GM12878 (cell line): Measurements from ENCODE around the gene MACROD2. TPM values are rescaled to one million over a fixed set of nuclear protein-coding genes. Genes with fewer than 3 reads are reported as not detected.

Source experiments
- ATAC-seq: fragments of 200-7000 bp; cut with Tn5 transposase; 3 replicates; pipeline ENCODE4 v1.9.1; 2020; ENCODE audit warnings: mild to moderate bottlenecking, moderate library complexity
- BruUV-seq: library from RNA; stranded (reverse); fragments of 400-500 nt; replicated peaks from 2 replicates; lab custom pipeline; 2021; lab: Mats Ljungman, UMichigan
- CTCF ChIA-PET: fragments of 300-600 bp; sonication (Branson Sonifier 250); formaldehyde crosslinking; extraction: SDS; loops from one replicate; lab custom pipeline; 2021; ENCODE audit warnings: inconsistent platforms; lab: Yijun Ruan, JAX
- POLR2A ChIA-PET: fragments of 350-600 bp; formaldehyde crosslinking; extraction: SDS; loops from one replicate; lab custom pipeline; 2021; ENCODE audit warnings: inconsistent platforms; lab: Charles Lee
- RAD21 ChIA-PET: fragments of 300-600 bp; sonication (Branson Sonifier 250); formaldehyde crosslinking; loops from one replicate; lab custom pipeline; 2023; ENCODE audit warnings: antibody characterized with exemption; ENCODE audit not compliant: unreplicated experiment; lab: Charles Lee
- SMC1A ChIA-PET: fragments of 300-600 bp; sonication (Branson Sonifier 250); formaldehyde crosslinking; loops from one replicate; lab custom pipeline; 2023; ENCODE audit not compliant: unreplicated experiment, uncharacterized antibody; lab: Charles Lee
- DNase-seq: peaks from one replicate; pipeline ENCODE4 v3.0.0-alpha.2; 2011; ENCODE audit warnings: low read depth, low spot score
- FAIRE-seq: peaks from 3 replicates; lab custom pipeline; 2011; peaks lifted over from hg19 to GRCh38; lab: Jason Lieb, UNC
- H2AFZ ChIP-seq: 2 replicates; pipeline ENCODE4 v1.6.0; 2011; ENCODE audit warnings: low read depth, low read length, control low read depth; ENCODE audit not compliant: control insufficient read depth
- H3K27ac ChIP-seq: 2 replicates; pipeline ENCODE4 v1.5.1; 2011; ENCODE audit warnings: control low read depth; ENCODE audit not compliant: control insufficient read depth, insufficient read depth
- H3K27me3 ChIP-seq, 2 experiments: replicated peaks in 1 of 2; 2 replicates each; pipeline versions ENCODE4 v1.6.0 to v1.6.1; 2011; ENCODE audit warnings: low read length in 1 of 2; ENCODE audit not compliant: control insufficient read depth in 2 of 2, insufficient read depth in 2 of 2
- H3K36me3 ChIP-seq, 2 experiments: 2 replicates each; pipeline ENCODE4 v1.5.1; 2011; ENCODE audit warnings: low read length in 1 of 2; ENCODE audit not compliant: control insufficient read depth in 2 of 2, insufficient read depth in 2 of 2
- H3K4me1 ChIP-seq: 2 replicates; pipeline ENCODE4 v1.6.1; 2011; ENCODE audit warnings: mild to moderate bottlenecking, low read length, moderate library complexity, mixed read lengths; ENCODE audit not compliant: control insufficient read depth, insufficient read depth
- H3K4me2 ChIP-seq: 2 replicates; pipeline ENCODE4 v1.6.0; 2011; ENCODE audit warnings: control low read depth; ENCODE audit not compliant: control insufficient read depth, insufficient read depth
- H3K4me3 ChIP-seq: fragments of 200-600 bp; sonication (generic); 2 replicates; pipeline ENCODE4 v1.5.1; 2016
- H3K79me2 ChIP-seq: 2 replicates; pipeline ENCODE4 v1.6.0; 2011; ENCODE audit warnings: low read length; ENCODE audit not compliant: control insufficient read depth, insufficient read depth
- H3K9ac ChIP-seq: 2 replicates; pipeline ENCODE4 v1.8.0; 2011; ENCODE audit warnings: low read length, control low read depth, mixed read lengths; ENCODE audit not compliant: control insufficient read depth, insufficient read depth
- H3K9me3 ChIP-seq: replicated peaks from 3 replicates; pipeline ENCODE4 v1.5.1; 2011; ENCODE audit warnings: mild to moderate bottlenecking, low read length; ENCODE audit not compliant: control insufficient read depth, insufficient read depth
- H4K20me1 ChIP-seq: 2 replicates; pipeline ENCODE4 v1.6.0; 2011; ENCODE audit not compliant: control insufficient read depth, insufficient read depth
- CBX3 ChIP-seq: fragments of 200-600 bp; sonication (generic); IDR thresholded peaks from 2 replicates; pipeline ENCODE4 v1.6.1; 2016; ENCODE audit warnings: low read depth, borderline replicate concordance
- DPF2 ChIP-seq: fragments of 450-650 bp; IDR thresholded peaks from 2 replicates; pipeline ENCODE4 v1.6.1; 2017; ENCODE audit warnings: mild to moderate bottlenecking
- ESRRA ChIP-seq: IDR thresholded peaks from 2 replicates; pipeline ENCODE4 v1.6.1; 2012; ENCODE audit warnings: mild to moderate bottlenecking, low read length, improper control_type of control experiment
- FOXM1 ChIP-seq: IDR thresholded peaks from 2 replicates; pipeline ENCODE4 v1.6.1; 2012; ENCODE audit warnings: low read depth, mild to moderate bottlenecking, inconsistent platforms, low read length, moderate library complexity
- KDM1A ChIP-seq: fragments of 200-600 bp; sonication (generic); IDR thresholded peaks from 2 replicates; pipeline ENCODE4 v1.6.1; 2016; ENCODE audit warnings: borderline replicate concordance
- NBN ChIP-seq: fragments of 450-650 bp; IDR thresholded peaks from 2 replicates; pipeline ENCODE4 v1.6.1; 2016
- POLR2A ChIP-seq: IDR thresholded peaks from 2 replicates; pipeline ENCODE4 v1.6.1; 2011; ENCODE audit warnings: low read depth, mild to moderate bottlenecking, low read length
- POLR2AphosphoS2 ChIP-seq: IDR thresholded peaks from 2 replicates; pipeline ENCODE4 v1.6.1; 2011; ENCODE audit warnings: low read depth, mild to moderate bottlenecking, low read length, improper control_type of control experiment, moderate library complexity
- RAD21 ChIP-seq: IDR thresholded peaks from 2 replicates; pipeline ENCODE4 v1.6.1; 2011; ENCODE audit warnings: mild to moderate bottlenecking, low read depth, low read length, moderate library complexity; ENCODE audit not compliant: insufficient read depth
- RB1 ChIP-seq: fragments of 450-650 bp; formaldehyde crosslinking; IDR thresholded peaks from 2 replicates; pipeline ENCODE4 v1.6.1; 2017; ENCODE audit warnings: mild to moderate bottlenecking, borderline replicate concordance
- SREBF2 ChIP-seq: IDR thresholded peaks from 2 replicates; pipeline ENCODE4 v1.6.1; 2012; ENCODE audit warnings: mild to moderate bottlenecking, low read length
- YY1 ChIP-seq: IDR thresholded peaks from 2 replicates; pipeline ENCODE4 v1.6.1; 2011; ENCODE audit warnings: low read depth, mild to moderate bottlenecking, low read length
- ZSCAN29 ChIP-seq: fragments of 450-650 bp; IDR thresholded peaks from 2 replicates; pipeline ENCODE4 v1.6.1; 2017; ENCODE audit warnings: mild to moderate bottlenecking, moderate library complexity
- WGBS: methylation state at CpG from one replicate; pipeline ENCODE4 v1.1.6; 2016; ENCODE audit warnings: low lambda C conversion rate; ENCODE audit not compliant: insufficient replicate concordance, insufficient coverage; ENCODE audit errors: missing lambda C conversion rate; 5-methylcytosine and 5-hydroxymethylcytosine counted together
- in situ Hi-C: fragments of 300-500 bp; cut with MboI; formaldehyde crosslinking; loops from 9 replicates; pipeline ENCODE4 v1.14.3; 2018; ENCODE audit warnings: mixed read lengths
- intact Hi-C: fragments of 100-400 bp; cut with micrococcal nuclease; formaldehyde crosslinking; loops from one replicate; pipeline ENCODE4 v1.14.2; 2022; ENCODE audit not compliant: unreplicated experiment
- polyA plus RNA-seq, 11 experiments: library from polyadenylated mRNA; depleted of rRNA in 4 of 11; unstranded in 6 of 11; stranded (reverse) in 5 of 11; fragments of >200 nt; fragmentation: Nextera tagmentation in 4 of 11; fragmentation: Illumina TruSeq in 1 of 11; extraction: Ambion mirVana in 4 of 11; extraction: Trizol in 1 of 11; gene quantifications; 1 replicate in 1 of 11; 2 replicates in 10 of 11; pipeline versions ENCODE4 v1.2.1 to v1.2.3, GENCODE V29; 2011 to 2016; ENCODE audit warnings: inconsistent platforms in 2 of 11, missing spikeins in 2 of 11, low read depth in 1 of 11
- total RNA-seq, 4 experiments: library from RNA; depleted of rRNA in 3 of 4; stranded (reverse); fragments of >200 nt in 3 of 4; fragmentation: Illumina TruSeq in 1 of 4; extraction: Trizol in 1 of 4; gene quantifications; 2 replicates each; pipeline versions ENCODE4 v1.2.1 to v1.2.3, GENCODE V29; 2013 to 2021
- TF ChIP-seq, protein P1 (sequence below): IDR thresholded peaks from 2 replicates; pipeline ENCODE4 v1.6.1; 2012; ENCODE audit warnings: low read length, inconsistent platforms
- TF ChIP-seq, protein P2 (sequence below): fragments of 450-650 bp; IDR thresholded peaks from 2 replicates; pipeline ENCODE4 v1.6.1; 2017; ENCODE audit warnings: mild to moderate bottlenecking, low read depth, inconsistent platforms; ENCODE audit not compliant: poor library complexity, severe bottlenecking

Gene MACROD2
- total and polyA plus RNA-seq, 10 of the 15 experiments (the other 5 are each of a cell fraction or from before 2014, with no cell fraction given), result 1.1 to 21.5 (median 2.2) TPM

DNA sequence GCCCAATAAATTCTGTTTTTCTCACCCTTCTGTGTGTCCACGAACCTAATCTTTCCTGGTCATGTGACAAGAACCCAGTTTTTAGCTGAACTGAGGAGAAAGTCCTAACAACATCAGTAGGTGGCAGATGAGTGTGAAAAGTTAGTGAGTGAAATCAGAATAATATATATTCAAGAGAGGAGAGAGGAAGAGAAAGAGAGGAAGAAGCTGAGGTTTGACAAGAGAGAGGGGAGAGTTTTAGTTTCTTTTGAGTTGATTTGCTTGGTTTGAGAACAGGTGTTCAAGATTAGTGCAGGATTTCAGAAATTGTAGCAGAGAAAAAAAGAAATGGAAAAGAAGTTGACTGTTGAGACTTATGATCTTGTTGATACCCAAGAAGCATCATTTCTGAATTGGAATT is 1272.6 kb downstream of the MACROD2 start:
- Histone ChIP-seq H3K9ac (no peak overlapping the region), H4K20me1 (no peaks in the 10 kb centered on the region), H3K27me3 (no peaks in the 10 kb centered on the region), H3K4me3 (no peak overlapping the region), H3K27ac (no peak overlapping the region), H3K4me2 (no peak overlapping the region), H3K79me2 (no peaks in the 10 kb centered on the region), H2AFZ (peak overlapping the region; percentile 22; the same call in 1 of the 2 replicates), H3K9me3 (no peaks in the 10 kb centered on the region), H3K36me3 (no peaks in the 10 kb centered on the region), H3K4me1 (peaks cover 23% of the 10 kb centered on the region)
- ATAC-seq, result no peak
- no peak for DNase-seq
- ChIA-PET CTCF (no interaction called here), POLR2A (no interaction called here), RAD21 (no interaction called here), SMC1A (interaction anchor here (0.7 kb wide), 1 partner anchor 258 kb away, joined by 3 read pairs; no protein-coding TSS in a partner anchor)
- no peak for TF ChIP-seq CBX3
- TF ChIP-seq, protein P1, sequence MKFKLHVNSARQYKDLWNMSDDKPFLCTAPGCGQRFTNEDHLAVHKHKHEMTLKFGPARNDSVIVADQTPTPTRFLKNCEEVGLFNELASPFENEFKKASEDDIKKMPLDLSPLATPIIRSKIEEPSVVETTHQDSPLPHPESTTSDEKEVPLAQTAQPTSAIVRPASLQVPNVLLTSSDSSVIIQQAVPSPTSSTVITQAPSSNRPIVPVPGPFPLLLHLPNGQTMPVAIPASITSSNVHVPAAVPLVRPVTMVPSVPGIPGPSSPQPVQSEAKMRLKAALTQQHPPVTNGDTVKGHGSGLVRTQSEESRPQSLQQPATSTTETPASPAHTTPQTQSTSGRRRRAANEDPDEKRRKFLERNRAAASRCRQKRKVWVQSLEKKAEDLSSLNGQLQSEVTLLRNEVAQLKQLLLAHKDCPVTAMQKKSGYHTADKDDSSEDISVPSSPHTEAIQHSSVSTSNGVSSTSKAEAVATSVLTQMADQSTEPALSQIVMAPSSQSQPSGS, result no peak
- TF ChIP-seq ZSCAN29, result no peak
- TF ChIP-seq RAD21, result peak; percentile 37; the same call in 1 of the 2 replicates
- no peak for TF ChIP-seq DPF2
- TF ChIP-seq POLR2AphosphoS2, result no peak
- no peak for TF ChIP-seq SREBF2
- TF ChIP-seq NBN, result no peak
- FAIRE-seq, result peak; percentile 62
- in situ Hi-C loops (no loop called here), intact Hi-C loops (loop anchor here (5.0 kb wide), 2 partner anchors 384 to 1209 kb away; no protein-coding TSS in a partner anchor)
- WGBS, result 10% methylated on average over 1 of the region's 1 CpG
- BruUV-seq, result no TSS peak

DNA sequence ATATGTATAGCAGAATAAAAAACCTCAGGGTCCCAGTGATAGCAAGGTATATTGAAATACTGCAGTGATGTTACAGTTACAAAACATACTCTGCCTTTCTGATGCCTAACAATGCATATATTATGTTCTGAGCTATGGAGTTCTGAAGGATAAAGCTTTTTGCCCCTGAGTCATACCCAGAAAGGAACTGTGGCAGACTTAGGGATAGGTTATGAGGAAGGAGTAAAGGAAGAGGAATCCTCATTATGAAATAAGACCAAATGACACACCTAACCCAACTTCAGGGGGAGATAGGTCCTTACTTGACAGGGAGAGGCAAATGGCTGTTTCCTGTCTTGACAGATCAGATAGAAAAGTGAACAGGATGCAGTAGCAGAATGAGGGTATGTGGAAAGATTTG is 1282.7 kb downstream of the MACROD2 start:
- Histone ChIP-seq H4K20me1 (no peaks in the 10 kb centered on the region), H3K27ac (no peak overlapping the region), H3K9ac (no peak overlapping the region), H3K4me2 (no peak overlapping the region), H2AFZ (no peak overlapping the region), H3K9me3 (peaks cover 2% of the 10 kb centered on the region; the same call in 2 of the 3 replicates), H3K27me3 (no peaks in the 10 kb centered on the region), H3K4me3 (no peak overlapping the region), H3K4me1 (no peaks in the 10 kb centered on the region), H3K36me3 (no peaks in the 10 kb centered on the region), H3K79me2 (no peaks in the 10 kb centered on the region)
- ChIA-PET SMC1A (no interaction called here), POLR2A (no interaction called here), CTCF (no interaction called here), RAD21 (no interaction called here)
- TF ChIP-seq POLR2A (no peak), YY1 (no peak), FOXM1 (no peak), RB1 (no peak), ESRRA (no peak), KDM1A (no peak)
- TF ChIP-seq, protein P2, sequence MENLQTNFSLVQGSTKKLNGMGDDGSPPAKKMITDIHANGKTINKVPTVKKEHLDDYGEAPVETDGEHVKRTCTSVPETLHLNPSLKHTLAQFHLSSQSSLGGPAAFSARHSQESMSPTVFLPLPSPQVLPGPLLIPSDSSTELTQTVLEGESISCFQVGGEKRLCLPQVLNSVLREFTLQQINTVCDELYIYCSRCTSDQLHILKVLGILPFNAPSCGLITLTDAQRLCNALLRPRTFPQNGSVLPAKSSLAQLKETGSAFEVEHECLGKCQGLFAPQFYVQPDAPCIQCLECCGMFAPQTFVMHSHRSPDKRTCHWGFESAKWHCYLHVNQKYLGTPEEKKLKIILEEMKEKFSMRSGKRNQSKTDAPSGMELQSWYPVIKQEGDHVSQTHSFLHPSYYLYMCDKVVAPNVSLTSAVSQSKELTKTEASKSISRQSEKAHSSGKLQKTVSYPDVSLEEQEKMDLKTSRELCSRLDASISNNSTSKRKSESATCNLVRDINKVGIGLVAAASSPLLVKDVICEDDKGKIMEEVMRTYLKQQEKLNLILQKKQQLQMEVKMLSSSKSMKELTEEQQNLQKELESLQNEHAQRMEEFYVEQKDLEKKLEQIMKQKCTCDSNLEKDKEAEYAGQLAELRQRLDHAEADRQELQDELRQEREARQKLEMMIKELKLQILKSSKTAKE, result no peak
- FAIRE-seq (no peak), ATAC-seq (no peak), DNase-seq (no peak)
- intact Hi-C loops (no loop called here), in situ Hi-C loops (no loop called here)
- no TSS peak for BruUV-seq
